Measurements from ENCODE around the gene MRGPRX2.

MRGPRX2 gene

DNA sequence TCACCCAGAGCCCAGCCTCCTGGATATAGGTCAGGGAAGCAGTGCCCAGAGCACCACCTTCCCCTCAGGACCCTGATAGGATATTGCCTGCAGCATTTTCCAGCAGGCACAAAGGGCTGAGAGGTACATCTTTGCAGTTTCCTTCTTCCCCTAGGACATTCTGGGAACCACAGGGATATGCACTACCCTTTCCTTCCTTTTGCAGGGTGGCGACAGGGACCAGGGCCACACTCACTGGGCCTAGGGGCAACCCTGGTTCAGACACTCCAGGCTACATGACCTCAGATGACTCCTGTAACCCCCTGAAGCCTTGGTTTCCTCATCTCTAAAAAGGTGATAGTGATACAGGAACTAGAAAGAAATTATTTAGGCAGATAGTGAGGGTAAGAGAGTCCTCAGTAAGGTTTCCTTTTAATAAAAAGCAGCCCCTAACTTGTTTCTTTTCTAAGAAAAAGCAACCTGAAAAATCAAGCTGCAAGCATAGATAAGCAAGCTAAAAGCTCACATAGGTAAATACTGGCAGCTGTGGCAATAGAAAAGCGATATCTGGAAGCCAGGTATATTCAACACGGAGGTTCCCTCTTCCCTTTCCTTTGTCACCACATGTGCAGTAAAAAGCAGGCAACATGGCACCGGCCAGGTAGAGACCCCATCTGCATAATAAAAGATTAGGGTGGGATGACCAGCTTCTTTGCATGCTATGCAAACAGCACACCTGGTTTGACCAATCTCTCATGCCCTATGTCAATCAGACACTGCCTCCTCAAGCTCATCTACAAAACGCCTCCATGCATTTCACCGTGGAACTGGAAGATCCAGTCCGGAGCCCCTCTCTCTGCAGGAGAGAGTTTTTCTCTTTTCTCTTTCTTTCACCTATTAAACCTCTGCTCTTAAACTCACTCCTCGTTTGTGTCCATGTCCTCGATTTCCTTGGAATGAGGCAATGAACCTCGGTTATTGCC, 13.2 kb upstream of the MRGPRX2 start:
- no peak for DNase-seq

DNA sequence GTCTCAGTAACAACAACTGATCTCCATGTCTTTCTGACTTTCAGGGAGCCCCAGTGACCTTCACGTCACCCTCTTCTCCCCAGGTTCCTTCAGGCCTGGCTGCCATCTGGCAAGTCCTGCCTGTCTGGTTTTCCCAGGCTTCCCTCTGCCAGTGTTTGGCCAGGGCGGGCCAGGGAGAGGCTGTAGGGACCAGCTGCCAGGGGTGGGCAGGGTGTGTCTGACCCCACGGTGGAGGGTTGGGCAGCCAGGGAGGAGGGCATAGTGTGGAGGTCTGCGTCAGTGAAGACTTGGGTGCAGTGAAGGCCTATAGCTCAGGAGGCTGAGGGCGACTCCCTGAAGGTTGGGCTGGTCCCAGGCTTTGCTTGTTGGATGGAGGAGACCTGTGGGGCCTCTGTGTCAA, 11.9 kb upstream of the MRGPRX2 start:
- no peak for DNase-seq

DNA sequence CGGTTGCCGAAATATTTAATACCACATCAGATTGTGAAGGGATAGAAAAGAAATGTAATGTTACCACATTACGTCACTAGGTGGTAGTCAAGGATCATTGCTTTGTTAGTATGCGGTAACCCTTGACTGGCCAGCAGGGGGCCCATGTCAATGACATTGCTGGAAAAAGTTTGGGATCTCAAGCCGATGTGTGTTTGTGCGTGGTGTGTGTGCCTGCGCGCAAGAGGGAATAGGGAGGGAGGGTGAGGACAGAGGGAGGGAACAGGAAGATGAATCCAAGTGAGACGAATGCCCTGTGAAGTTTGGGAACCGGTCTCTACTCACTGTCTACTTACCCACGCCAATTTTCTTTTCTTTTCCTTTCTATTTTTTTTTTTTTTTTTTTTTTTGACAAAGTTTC, 10.7 kb upstream of the MRGPRX2 start:
- peak; percentile 65 for DNase-seq

DNA sequence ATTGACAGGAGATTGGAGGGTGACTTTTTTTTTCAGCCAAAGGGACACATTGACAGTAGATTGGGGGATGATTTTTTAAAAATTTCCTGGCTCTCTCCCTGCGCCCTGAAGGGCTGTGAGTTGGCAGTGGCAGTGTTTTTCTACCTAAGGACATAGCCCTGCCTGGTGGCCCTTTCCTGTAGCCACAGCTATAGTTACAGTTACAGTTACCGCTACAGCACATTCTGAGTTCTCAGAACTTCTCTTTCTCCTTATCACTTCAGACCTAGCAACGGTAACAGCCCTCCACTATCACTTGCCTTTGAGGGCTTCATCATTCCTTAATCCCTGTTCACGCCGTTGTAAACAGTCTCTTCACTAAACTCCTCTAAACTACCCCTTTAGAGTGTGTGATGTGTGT, 684 bp downstream of the MRGPRX2 start:
- no peak for DNase-seq

GRCh38 chr11:19055905-19056304, 4.6 kb downstream of the MRGPRX2 start:
- DNase-seq, result no peak

DNA sequence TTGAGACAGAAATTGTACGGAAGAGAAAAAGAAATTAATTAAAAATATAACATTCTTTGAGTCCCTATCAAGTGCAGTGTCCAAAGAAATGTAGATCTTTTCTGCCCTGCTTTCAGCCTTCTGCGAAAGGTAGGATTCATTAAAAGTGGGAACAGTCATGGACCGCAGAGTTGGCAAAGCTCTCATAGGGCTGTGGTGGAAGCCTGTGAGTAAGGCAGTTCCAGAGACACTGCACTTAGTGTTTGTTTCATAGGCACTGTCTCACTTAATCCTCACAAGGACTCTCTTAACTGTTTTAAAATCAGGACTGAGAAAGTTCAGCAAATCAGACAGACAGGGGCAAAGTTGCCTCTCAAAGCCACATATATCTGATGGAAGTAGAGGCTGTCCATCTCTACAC, 5.5 kb downstream of the MRGPRX2 start:
- DNase-seq, result no peak

- DNase-seq, result no peak
These were observed 6.6 kb downstream of the MRGPRX2 start for GRCh38 chr11:19053909-19054308.

- no peak for DNase-seq
These were observed 10.2 kb downstream of the MRGPRX2 start for GRCh38 chr11:19050281-19050680.

DNA sequence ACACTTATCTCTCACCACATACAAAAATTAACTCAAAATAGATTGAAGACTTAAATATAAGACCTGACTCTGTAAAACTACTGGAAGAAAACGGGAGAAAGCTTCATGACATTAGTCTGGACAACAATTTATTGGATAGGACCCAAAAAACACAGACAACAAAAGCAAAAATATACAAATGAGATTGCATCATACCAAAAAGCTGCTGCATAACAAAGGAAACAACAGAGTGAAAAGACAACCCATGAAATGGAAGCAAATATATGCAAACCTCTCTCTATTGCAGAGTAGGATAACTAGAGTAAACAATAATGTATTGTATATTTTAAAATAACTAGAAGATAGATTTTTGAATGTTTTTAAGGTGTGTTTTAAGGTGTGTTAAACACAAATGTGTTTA, 11.2 kb downstream of the MRGPRX2 start:
- no peak for DNase-seq

DNA sequence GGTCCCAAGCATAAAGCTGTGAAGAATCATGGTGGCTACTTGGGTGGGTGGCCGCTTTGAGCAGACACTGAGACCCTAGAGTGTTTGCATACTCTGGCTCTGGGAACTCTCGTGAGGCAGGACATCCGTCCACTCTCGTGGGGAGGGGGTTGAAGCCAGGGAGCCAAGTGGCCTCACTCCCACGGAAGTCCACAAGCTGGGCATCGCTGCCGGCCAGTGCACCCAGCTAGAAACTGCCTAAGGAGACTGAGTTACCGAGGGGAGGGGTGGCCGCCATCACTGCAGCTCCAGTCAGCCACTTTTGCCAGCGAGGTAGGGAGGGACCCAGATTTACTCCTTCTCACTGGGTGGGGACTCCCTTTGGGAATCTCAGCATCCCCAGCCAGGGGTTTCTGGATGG, 20.5 kb downstream of the MRGPRX2 start:
- no peak for DNase-seq

DNA sequence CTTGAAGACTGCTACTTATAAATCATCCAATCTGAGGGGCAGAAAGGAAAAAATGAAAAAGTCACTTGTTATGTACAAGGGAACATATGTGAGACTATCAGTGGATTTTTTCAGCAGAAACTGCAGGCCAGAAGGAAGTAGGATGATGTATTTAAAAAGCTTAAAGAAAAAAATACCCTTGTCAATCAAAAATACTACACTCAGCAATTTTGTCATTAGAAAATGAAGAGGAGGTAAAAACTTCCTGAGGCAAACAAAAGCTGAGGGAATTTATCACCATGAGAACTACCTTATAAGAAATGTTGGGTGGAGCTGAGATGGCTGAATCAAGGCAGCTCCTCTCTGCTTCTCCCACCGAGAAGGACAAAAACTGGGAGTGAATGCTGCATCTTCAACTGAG, 21.1 kb downstream of the MRGPRX2 start:
- DNase-seq, result no peak

DNA sequence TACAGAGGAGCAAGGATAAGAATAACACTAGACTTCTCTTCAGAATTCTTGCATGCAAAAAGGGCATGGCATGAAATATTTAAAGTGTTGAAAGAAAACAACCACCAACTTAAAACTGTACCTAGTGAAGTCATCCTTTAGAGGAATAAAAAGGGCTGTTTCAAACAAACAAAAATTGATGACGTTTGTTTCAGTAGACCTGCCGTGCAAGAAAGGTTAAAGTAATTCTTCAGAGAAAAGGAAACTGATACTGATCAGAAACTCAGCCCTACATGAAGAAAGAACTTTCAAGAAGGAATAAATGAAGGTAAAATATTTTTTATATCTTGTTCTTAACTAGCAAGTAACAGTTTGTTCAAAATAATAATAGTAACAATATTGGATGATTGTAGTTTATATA, 27.5 kb downstream of the MRGPRX2 start:
- no peak for DNase-seq

DNA sequence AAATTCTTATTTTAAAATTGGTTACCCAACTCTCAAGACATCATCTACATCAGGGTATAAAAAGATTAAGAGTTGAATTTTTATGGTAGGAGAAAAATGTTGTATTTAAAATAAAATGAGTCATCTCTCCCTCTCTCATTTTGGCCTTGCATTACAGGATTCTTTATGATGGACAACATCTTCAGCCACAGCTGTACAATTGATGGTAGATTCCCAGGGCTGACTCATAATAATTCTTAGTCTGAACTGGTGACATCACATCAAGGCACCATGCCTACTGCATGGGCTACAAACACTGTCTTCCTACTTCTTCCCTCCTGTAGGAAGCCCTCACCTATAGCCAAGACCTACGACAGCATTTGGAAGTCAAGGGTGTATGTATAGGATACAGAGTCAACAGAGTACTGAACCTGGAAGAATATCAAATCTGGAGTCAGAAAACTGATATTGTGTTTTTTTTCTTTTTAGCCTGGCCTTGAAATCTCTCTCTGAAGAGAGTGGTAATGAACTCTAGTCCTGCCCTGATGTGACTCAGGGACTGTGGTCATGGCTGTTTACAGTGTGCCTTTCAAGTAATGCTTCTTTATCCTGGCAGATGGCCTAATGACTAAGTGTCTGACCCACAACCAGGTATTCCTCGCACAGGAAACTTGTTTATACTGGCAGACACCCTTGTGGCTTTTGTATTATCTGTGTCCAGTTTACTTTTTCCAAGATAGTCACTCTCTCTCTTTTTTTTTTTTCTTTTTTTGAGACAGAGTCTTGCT, 32.5 kb downstream of the MRGPRX2 start:
- no peak for DNase-seq

- no peak for DNase-seq
These were observed 33.7 kb downstream of the MRGPRX2 start for GRCh38 chr11:19026862-19027261.

GRCh38 chr11:19025481-19026406, 34.8 kb downstream of the MRGPRX2 start:
- DNase-seq, result no peak

DNA sequence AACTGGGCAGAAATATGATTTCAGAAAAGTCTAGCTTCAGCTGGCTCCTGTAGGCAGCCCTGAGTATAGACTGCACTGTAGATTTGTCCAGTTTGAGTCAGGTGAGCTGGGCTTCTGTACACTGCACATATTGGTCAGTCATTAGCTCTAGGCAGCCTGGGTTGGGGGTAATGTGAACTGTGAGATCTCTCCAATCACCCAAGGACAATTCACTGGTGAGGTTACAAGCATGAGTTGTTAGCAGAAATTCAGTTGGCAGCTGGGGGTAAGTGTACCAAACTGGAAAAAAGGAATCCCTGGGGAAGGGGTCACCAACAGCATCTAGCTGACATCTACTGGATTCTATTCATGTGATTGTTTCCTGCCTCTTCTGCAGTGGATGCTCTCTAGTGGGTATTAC, 39.7 kb downstream of the MRGPRX2 start:
- DNase-seq, result no peak

DNA sequence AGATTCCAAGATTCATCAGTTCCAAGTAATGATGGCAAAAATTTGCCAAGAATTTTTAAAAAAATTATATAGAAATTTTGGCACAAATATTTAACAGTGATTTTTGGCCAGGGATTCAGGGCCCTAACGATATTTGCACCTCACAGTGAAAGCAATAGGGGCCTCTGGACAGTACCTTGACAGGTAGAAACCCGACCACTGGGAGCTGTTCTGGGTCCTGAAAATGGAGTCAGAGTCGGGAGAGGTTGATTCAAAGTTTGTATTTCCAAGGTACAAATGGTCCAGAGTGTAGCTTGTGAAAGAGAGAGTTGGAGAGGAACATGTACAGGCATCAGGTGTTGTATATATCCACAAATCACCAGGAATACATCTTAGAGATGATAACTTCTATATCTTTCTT, 41.6 kb downstream of the MRGPRX2 start:
- DNase-seq, result no peak

GRCh38 chr11:19013181-19013857, 47.2 kb downstream of the MRGPRX2 start:
- DNase-seq, result no peak

GRCh38 chr11:19012636-19013035, 47.9 kb downstream of the MRGPRX2 start:
- DNase-seq, result no peak

All from DMS79 treated with DMSO at 0.1 percent for 48 hours (cell line).